ENCODE measurements around the gene FLNB. TPM values are rescaled to one million over a fixed set of nuclear protein-coding genes. Genes with fewer than 3 reads are reported as not detected.
A peak's percentile ranks its signal among the peaks of the same experiment; 100 is the strongest.

Gene FLNB
- total and polyA plus RNA-seq, 2 of the 13 experiments (the other 11 are each of a cell fraction or from before 2014, with no cell fraction given), result 106 to 130 TPM

DNA sequence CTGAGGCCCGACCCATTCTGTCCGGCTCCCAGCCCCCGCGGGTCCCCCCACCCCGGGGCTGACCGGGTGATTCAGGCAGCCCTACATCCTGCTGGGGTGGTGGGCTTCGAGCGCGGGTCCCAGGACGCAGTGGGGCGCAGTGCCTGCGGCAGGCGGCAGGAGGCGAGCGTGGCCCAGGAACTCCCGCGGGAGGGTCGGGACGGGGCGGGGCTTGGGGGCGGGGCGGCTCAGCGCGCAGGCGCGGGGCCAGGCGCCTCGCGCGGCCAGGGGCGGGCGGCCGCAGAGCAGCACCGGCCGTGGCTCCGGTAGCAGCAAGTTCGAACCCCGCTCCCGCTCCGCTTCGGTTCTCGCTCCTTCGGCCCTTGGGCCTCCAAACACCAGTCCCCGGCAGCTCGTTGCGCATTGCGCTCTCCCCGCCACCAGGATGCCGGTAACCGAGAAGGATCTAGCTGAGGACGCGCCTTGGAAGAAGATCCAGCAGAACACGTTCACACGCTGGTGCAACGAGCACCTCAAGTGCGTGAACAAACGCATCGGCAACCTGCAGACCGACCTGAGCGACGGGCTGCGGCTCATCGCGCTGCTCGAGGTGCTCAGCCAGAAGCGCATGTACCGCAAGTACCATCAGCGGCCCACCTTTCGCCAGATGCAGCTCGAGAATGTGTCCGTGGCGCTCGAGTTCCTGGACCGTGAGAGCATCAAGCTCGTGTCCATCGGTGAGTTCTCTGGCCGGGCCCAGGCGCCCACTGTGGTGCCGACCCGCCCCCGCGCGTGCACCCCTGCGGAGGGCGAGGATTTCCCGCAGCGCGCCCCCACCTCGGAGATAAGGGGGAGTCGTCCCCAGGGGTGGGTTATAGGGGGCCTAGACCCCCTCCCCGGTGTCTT is at the start of gene FLNB (continued):
- TF ChIP-seq YEATS4 (CRISPR knock-in tag; IDR thresholded peaks at IDR 0.05; ENCODE audit: borderline replicate concordance), result peak; percentile 62; the same call in 1 of the 2 replicates
- TF ChIP-seq, protein P1, sequence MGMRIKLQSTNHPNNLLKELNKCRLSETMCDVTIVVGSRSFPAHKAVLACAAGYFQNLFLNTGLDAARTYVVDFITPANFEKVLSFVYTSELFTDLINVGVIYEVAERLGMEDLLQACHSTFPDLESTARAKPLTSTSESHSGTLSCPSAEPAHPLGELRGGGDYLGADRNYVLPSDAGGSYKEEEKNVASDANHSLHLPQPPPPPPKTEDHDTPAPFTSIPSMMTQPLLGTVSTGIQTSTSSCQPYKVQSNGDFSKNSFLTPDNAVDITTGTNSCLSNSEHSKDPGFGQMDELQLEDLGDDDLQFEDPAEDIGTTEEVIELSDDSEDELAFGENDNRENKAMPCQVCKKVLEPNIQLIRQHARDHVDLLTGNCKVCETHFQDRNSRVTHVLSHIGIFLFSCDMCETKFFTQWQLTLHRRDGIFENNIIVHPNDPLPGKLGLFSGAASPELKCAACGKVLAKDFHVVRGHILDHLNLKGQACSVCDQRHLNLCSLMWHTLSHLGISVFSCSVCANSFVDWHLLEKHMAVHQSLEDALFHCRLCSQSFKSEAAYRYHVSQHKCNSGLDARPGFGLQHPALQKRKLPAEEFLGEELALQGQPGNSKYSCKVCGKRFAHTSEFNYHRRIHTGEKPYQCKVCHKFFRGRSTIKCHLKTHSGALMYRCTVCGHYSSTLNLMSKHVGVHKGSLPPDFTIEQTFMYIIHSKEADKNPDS (CRISPR knock-in tag; IDR thresholded peaks at IDR 0.05), result 0 out of 2 replicates have a peak, but pooled peaks have one; percentile 59
- no peak for TF ChIP-seq PHB2 (IDR thresholded peaks at IDR 0.05; ENCODE audit: partially characterized antibody)
- peak; percentile 9 for TF ChIP-seq HNRNPK (IDR thresholded peaks at IDR 0.05; ENCODE audit: low read depth, low read length, poor library complexity, severe bottlenecking)
- no peak for TF ChIP-seq MAFG (CRISPR knock-in tag; IDR thresholded peaks at IDR 0.05)
- TF ChIP-seq ZBTB1 (CRISPR knock-in tag; IDR thresholded peaks at IDR 0.05; ENCODE audit: borderline replicate concordance), result no peak
- no peak for TF ChIP-seq ZNF510 (CRISPR knock-in tag; IDR thresholded peaks at IDR 0.05; ENCODE audit: low read depth)
- TF ChIP-seq, protein P2, sequence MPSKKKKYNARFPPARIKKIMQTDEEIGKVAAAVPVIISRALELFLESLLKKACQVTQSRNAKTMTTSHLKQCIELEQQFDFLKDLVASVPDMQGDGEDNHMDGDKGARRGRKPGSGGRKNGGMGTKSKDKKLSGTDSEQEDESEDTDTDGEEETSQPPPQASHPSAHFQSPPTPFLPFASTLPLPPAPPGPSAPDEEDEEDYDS (CRISPR knock-in tag; IDR thresholded peaks at IDR 0.05), result peak; percentile 48
- TF ChIP-seq RORA (CRISPR knock-in tag; IDR thresholded peaks at IDR 0.05), result no peak
- TF ChIP-seq ZSCAN22 (CRISPR knock-in tag; IDR thresholded peaks at IDR 0.05), result no peak
- peak; percentile 77; the same call in 1 of the 2 replicates for TF ChIP-seq ZNF749 (CRISPR knock-in tag; IDR thresholded peaks at IDR 0.05; ENCODE audit: borderline replicate concordance)
- TF ChIP-seq ZNF431 (CRISPR knock-in tag; IDR thresholded peaks at IDR 0.05; ENCODE audit: borderline replicate concordance, low read depth), result 0 out of 2 replicates have a peak, but pooled peaks have one; percentile 35
- TF ChIP-seq NPAS2 (CRISPR knock-in tag; IDR thresholded peaks at IDR 0.05; ENCODE audit: borderline replicate concordance), result no peak
- 0 out of 2 replicates have a peak, but pooled peaks have one; percentile 30 for TF ChIP-seq ZFP36L1 (CRISPR knock-in tag; IDR thresholded peaks at IDR 0.05)
- TF ChIP-seq EP300 (IDR thresholded peaks at IDR 0.05; ENCODE audit: low read depth in 2 of 2, low read length in 2 of 2), result no peak
- TF ChIP-seq EP300 (CRISPR knock-in tag; IDR thresholded peaks at IDR 0.05; ENCODE audit: borderline replicate concordance), result no peak
- no peak for TF ChIP-seq ZNF7 (CRISPR knock-in tag; IDR thresholded peaks at IDR 0.05)
- peak; percentile 56; the same call in 1 of the 2 replicates for TF ChIP-seq ARID2 (CRISPR knock-in tag; IDR thresholded peaks at IDR 0.05; ENCODE audit: borderline replicate concordance)
- no peak for TF ChIP-seq ZNF3 (CRISPR knock-in tag; IDR thresholded peaks at IDR 0.05)
- TF ChIP-seq NFKB2 (CRISPR knock-in tag; IDR thresholded peaks at IDR 0.05; ENCODE audit: borderline replicate concordance), result peak; percentile 77; the same call in 1 of the 2 replicates
- TF ChIP-seq HNRNPL (IDR thresholded peaks at IDR 0.05; ENCODE audit: low read depth, low read length), result 0 out of 2 replicates have a peak, but pooled peaks have one; percentile 27
- 0 out of 2 replicates have a peak, but pooled peaks have one; percentile 50 for TF ChIP-seq ZSCAN25 (CRISPR knock-in tag; IDR thresholded peaks at IDR 0.05)
- TF ChIP-seq POLR2A (IDR thresholded peaks at IDR 0.05; ENCODE audit: insufficient read depth in 1 of 2, low read depth in 2 of 2, low read length in 2 of 2), result peak; percentile 92 to 98
- TF ChIP-seq CHCHD3 (CRISPR knock-in tag; IDR thresholded peaks at IDR 0.05), result no peak
